Measurements from ENCODE around the gene MTMR2.
"Not testable (repeated sequence)": the region's sequence is repeated elsewhere in the genome, so short reads cannot be mapped to it uniquely, and the experiment has no call there.

MTMR2 gene

DNA sequence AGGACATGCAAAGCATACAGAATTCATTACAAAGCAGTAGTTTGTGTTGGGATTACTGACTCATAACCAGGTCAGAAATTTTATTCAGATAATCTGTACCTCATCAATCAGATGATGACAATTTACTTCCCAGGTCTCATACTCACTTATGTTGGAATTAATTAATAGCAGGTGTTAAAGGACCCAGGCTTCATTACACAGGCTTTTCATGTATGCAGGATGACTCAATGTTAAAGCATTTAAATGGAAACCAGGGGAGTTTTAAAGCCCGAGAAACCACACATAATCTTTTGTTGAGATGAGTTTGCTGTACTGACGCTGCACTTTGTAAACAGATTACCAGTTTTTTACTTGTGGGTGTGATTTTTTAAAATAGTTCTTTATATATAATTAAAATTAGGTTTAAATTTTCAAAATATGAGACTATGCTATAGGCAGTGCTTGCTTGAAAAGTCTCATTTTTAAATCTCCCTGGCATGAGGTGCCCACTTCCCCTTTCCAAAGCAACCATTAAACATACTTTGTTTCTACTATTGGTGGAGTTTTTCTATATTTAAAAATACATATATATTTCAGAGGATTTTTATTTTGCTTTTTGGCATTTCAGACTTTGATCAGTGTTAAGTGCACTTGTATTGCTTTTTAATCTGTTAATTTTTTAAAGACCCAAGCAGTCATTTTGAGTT lies 92.6 kb downstream of the MTMR2 start:
- DNase-seq (ENCODE audit: insufficient read length, low spot score): no peak
- FAIRE-seq: no peak

DNA sequence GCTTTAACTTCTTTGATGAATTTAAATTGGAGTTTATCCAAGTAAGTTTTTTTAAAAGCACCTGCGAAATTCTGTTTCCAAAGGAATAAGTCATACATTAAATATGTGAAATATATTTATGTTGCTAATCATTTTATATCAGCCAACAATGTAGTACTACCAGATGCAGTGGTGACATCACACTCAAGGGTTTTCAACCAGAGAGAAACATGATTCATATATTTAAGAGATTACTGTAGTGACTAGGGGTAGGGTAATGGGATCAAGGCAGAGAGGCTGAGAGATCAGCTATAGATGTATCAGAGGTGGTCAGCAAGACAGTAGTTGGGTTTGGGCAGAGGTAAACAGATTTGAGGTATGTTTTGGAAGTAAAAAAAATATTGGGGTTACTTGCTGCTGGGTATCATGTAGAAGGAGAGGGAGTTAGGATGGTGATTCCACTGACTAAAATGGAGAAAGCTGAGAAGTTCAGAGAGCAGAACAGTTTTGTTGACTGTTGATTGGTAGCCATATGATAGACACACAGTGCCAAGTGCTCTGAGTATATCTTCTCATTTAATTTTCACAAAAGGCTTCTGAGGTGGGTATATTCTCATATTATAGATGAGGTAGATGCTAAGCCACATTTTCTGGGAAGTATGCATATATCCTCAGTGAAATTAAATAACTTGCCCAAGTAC lies 94.2 kb downstream of the MTMR2 start:
- DNase-seq (ENCODE audit: insufficient read length, low spot score): no peak
- FAIRE-seq: no peak
- TF ChIP-seq, protein P1, sequence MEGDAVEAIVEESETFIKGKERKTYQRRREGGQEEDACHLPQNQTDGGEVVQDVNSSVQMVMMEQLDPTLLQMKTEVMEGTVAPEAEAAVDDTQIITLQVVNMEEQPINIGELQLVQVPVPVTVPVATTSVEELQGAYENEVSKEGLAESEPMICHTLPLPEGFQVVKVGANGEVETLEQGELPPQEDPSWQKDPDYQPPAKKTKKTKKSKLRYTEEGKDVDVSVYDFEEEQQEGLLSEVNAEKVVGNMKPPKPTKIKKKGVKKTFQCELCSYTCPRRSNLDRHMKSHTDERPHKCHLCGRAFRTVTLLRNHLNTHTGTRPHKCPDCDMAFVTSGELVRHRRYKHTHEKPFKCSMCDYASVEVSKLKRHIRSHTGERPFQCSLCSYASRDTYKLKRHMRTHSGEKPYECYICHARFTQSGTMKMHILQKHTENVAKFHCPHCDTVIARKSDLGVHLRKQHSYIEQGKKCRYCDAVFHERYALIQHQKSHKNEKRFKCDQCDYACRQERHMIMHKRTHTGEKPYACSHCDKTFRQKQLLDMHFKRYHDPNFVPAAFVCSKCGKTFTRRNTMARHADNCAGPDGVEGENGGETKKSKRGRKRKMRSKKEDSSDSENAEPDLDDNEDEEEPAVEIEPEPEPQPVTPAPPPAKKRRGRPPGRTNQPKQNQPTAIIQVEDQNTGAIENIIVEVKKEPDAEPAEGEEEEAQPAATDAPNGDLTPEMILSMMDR (IDR thresholded peaks at IDR 0.05; ENCODE audit: insufficient read depth, missing control alignments): no peak

More for the DNA sequence above, 92.6 kb downstream of the MTMR2 start:
- TF ChIP-seq, protein P1 (IDR thresholded peaks at IDR 0.05; ENCODE audit: insufficient read depth, missing control alignments): no peak

DNA sequence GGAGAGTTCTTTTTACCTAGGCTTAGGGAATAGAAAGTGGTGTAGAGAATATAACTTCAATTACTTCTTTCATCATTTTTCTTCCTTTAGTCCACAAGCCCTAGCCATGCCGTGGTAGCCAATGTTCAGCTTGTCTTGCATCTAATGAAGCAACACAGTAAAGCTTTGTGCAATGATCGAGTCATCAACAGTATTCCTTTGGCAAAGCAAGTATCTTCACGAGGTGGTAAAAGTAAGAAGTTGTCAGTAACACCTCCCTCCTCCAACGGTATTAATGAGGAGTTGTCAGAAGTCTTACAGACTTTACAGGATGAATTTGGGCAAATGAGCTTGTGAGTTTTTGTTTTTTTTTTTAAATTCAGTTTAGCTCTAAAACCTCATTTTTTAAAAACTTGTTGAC lies 96.2 kb downstream of the MTMR2 start:
- no peak for FAIRE-seq
- DNase-seq (ENCODE audit: insufficient read length, low spot score): no peak
- TF ChIP-seq, protein P1 (IDR thresholded peaks at IDR 0.05; ENCODE audit: insufficient read depth, missing control alignments): no peak

DNA sequence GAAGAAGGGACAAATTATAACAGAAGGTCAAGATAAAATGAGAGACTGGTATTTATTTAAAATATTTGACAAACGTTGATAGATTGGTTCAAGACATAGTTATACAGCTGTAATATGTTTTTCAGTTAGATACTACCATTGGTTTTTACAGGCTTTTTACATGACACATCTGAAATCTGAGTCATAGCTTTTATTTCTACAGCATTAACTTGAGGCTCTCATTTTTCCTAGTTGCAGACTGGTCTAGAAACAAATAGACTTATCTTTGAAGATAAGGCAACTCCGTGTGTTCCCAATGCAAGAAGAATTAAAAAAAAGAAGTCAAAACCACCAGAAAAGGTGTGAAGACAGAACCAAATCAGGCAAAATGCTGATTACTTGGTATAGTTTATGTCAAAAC lies 102.3 kb downstream of the MTMR2 start:
- FAIRE-seq (peak; percentile 16), DNase-seq (ENCODE audit: insufficient read length, low spot score) (no peak)
- TF ChIP-seq, protein P1 (IDR thresholded peaks at IDR 0.05; ENCODE audit: insufficient read depth, missing control alignments): no peak

DNA sequence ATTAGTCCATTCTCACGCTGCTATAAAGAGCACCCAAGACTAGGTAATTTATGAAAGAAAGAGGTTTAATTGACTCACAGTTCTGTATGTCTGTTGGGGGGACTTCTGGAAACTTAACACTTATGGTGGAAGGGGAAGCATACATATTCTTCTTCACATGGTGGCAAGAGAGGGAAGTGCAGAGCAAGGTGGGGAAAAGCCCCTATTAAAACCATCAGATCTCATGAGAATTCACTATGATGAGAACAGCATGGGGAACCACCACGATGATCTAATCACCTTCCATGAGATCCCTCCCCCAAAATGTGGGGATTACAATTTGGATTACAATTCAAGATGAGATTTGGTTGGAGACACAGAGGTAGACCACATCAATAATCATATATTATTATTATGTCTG lies 107.9 kb downstream of the MTMR2 start:
- TF ChIP-seq, protein P1 (IDR thresholded peaks at IDR 0.05; ENCODE audit: insufficient read depth, missing control alignments): no peak
- FAIRE-seq (no peak), DNase-seq (ENCODE audit: insufficient read length, low spot score) (no peak)

DNA sequence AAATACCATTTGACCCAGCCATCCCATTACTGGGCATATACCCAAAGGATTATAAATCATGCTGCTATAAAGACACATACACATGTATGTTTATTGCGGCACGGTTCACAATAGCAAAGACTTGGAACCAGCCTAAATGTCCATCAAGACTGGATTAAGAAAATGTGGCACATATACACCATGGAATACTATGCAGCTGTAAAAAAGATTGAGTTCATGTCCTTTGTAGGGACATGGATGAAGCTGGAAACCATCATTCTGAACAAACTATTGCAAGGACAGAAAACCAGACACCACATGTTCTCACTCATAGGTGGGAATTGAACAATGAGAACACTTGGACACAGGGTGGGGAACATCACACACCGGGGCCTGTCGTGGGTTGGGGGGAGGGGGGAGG lies 112.9 kb downstream of the MTMR2 start:
- not testable (repeated sequence) for FAIRE-seq; DNase-seq (ENCODE audit: insufficient read length, low spot score)

DNA sequence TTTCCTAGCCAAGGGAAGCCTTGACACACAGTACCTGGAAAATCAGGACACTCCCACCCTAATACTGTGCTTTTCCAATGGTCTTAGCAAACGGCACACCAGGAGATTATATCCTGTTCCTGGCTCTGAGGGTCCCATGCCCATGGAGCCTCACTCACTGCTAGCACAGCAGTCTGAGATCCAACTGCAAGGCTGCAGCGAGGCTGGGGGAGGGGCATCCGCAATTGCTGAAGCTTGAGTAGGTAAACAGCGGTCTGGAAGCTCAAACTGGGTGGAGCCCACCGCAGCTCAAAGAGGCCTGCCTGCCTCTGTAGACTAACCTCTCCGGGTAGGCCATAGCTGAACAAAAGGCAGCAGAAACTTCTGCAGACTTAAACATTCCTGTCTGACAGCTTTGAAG lies 117.4 kb downstream of the MTMR2 start:
- not testable (repeated sequence) for DNase-seq (ENCODE audit: insufficient read length, low spot score); FAIRE-seq

DNA sequence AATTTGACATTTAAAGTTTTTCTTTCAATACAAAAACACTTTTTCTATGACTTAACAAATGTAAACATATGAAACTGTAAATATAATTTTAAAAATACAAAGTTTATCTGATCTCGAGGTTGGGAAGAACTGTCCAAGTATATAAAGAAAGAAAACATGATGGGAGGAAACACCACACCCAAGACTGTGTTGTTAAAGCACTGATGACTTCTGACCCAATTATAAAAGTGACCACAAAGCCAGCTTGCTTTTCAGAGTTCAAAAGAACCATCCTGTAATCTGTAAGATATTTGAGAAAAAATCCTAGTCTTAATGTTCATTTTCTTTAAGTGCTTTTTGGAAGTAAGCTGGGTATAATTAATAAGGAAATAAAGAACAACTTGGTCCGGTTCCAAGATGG lies 118.0 kb downstream of the MTMR2 start:
- TF ChIP-seq, protein P1 (IDR thresholded peaks at IDR 0.05; ENCODE audit: insufficient read depth, missing control alignments): no peak
- FAIRE-seq: no peak
- no peak for DNase-seq (ENCODE audit: insufficient read length, low spot score)

Measured in D721Med (cell line).